Upper lobe of left lung (tissue), 4 donors: ENCODE results near the gene PTPRN.

ENCODE experiments used
- CTCF ChIP-seq, 6 experiments: fragments of 450-650 bp in 4 of 6; fragments of 200-600 bp in 2 of 6; sonication (generic) in 2 of 6; IDR thresholded peaks; one replicate each; pipeline ENCODE4 v1.5.1; 2016 to 2019; ENCODE audit warnings: antibody characterized with exemption in 6 of 6
- EP300 ChIP-seq, 4 donors: sonication (generic); formaldehyde crosslinking; IDR thresholded peaks; one replicate each; pipeline ENCODE4 v1.5.1; 2017; ENCODE audit warnings: antibody characterized with exemption in 4 of 4, control low read depth in 2 of 4
- POLR2A ChIP-seq, 4 donors: fragments of 450-650 bp; IDR thresholded peaks; one replicate each; pipeline ENCODE4 v1.5.1; 2016 to 2017; ENCODE audit warnings: antibody characterized with exemption in 4 of 4, mild to moderate bottlenecking in 2 of 4
- POLR2AphosphoS5 ChIP-seq, 2 donors: sonication (generic); formaldehyde crosslinking; IDR thresholded peaks; one replicate each; pipeline ENCODE4 v1.5.1; 2017; ENCODE audit warnings: antibody characterized with exemption in 2 of 2

DNA sequence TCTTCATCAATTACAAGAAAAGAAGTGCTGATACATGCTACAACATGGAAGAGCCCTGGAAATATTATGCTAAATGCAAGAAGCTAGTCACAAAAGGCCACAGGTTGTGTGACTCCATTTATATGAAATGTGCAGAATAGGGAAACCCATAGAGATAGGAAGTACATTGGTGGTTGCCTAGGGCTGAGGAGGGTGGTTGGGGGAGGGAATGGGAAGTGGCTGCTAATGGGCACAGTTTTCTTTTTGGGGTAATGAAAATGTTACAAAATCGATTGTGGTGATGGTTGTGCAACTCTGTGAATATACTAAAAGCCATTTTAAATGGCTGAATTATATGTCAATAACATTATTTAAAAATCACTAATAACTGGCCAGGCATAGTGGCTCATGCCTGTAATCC, 47.6 kb upstream of the PTPRN start:
- TF ChIP-seq POLR2A (IDR thresholded peaks at IDR 0.05) = no peak
- no peak for TF ChIP-seq CTCF (IDR thresholded peaks at IDR 0.05)
- no peak for TF ChIP-seq POLR2AphosphoS5 (IDR thresholded peaks at IDR 0.05)
- TF ChIP-seq EP300 (IDR thresholded peaks at IDR 0.05) = no peak
